HG02943 (cell line): ENCODE data around the gene SRGAP3.

Source experiments
- ATAC-seq: cut with Tn5 transposase; IDR thresholded peaks from one replicate; pipeline ENCODE4 v1.9.1; 2021; ENCODE audit warnings: mild to moderate bottlenecking, low read depth, moderate library complexity; ENCODE audit not compliant: unreplicated experiment

Gene SRGAP3

GRCh38 chr3:9254764-9255163, 5.3 kb upstream of the SRGAP3 start:
- ATAC-seq: no peak

GRCh38 chr3:9253327-9253726, 3.9 kb upstream of the SRGAP3 start:
- no peak for ATAC-seq

- no peak for ATAC-seq
Observed at GRCh38 chr3:9251055-9251786, 1.8 kb upstream of the SRGAP3 start.

- ATAC-seq: no peak
Observed at GRCh38 chr3:9250236-9250635, 790 bp upstream of the SRGAP3 start.

- ATAC-seq: no peak
Observed at GRCh38 chr3:9248522-9249271, 749 bp downstream of the SRGAP3 start.

- no peak for ATAC-seq
Observed at GRCh38 chr3:9247941-9248521, 1.4 kb downstream of the SRGAP3 start.

- no peak for ATAC-seq
Observed at GRCh38 chr3:9247361-9247940, 2.0 kb downstream of the SRGAP3 start.

GRCh38 chr3:9246189-9246588, 3.3 kb downstream of the SRGAP3 start:
- ATAC-seq: no peak

GRCh38 chr3:9244495-9245183, 4.8 kb downstream of the SRGAP3 start:
- no peak for ATAC-seq

GRCh38 chr3:9241956-9242355, 7.5 kb downstream of the SRGAP3 start:
- ATAC-seq: no peak

GRCh38 chr3:9239680-9240079, 9.8 kb downstream of the SRGAP3 start:
- no peak for ATAC-seq

- ATAC-seq: no peak
Observed at GRCh38 chr3:9238721-9239295, 10.6 kb downstream of the SRGAP3 start.

GRCh38 chr3:9238276-9238675, 11.2 kb downstream of the SRGAP3 start:
- ATAC-seq: no peak

GRCh38 chr3:9233814-9234600, 15.4 kb downstream of the SRGAP3 start:
- no peak for ATAC-seq

- ATAC-seq: no peak
Observed at GRCh38 chr3:9233101-9233500, 16.3 kb downstream of the SRGAP3 start.

GRCh38 chr3:9231937-9232336, 17.5 kb downstream of the SRGAP3 start:
- ATAC-seq: no peak

- no peak for ATAC-seq
Observed at GRCh38 chr3:9231471-9231870, 18.0 kb downstream of the SRGAP3 start.

GRCh38 chr3:9231006-9231405, 18.4 kb downstream of the SRGAP3 start:
- no peak for ATAC-seq

- no peak for ATAC-seq
Observed at GRCh38 chr3:9230596-9230995, 18.9 kb downstream of the SRGAP3 start.

GRCh38 chr3:9229879-9230278, 19.6 kb downstream of the SRGAP3 start:
- ATAC-seq: no peak
